A549 (cell line): ENCODE measurements around the gene EMID1. TPM values are rescaled to one million over a fixed set of nuclear protein-coding genes. Genes with fewer than 3 reads are reported as not detected.

Experiments used
- ATAC-seq, 2 experiments: fragments of 200-7000 bp in 1 of 2; fragments of >200 bp in 1 of 2; cut with Nextera tagmentation in 1 of 2; cut with Tn5 transposase in 1 of 2; 3 replicates each; pipeline versions ENCODE4 v1.8.0 to v1.9.1; 2018 to 2020; ENCODE audit warnings: mild to moderate bottlenecking in 1 of 2, moderate library complexity in 1 of 2
- CTCF ChIA-PET: fragments of 300-600 bp; sonication (Branson Sonifier 250); formaldehyde crosslinking; extraction: SDS; loops from one replicate; lab custom pipeline; 2021; ENCODE audit warnings: antibody characterized with exemption, inconsistent platforms; lab: Yijun Ruan, JAX
- POLR2A ChIA-PET: fragments of 350-600 bp; formaldehyde crosslinking; extraction: SDS; loops from one replicate; lab custom pipeline; 2021; ENCODE audit warnings: antibody characterized with exemption, inconsistent platforms; lab: Yijun Ruan, JAX
- DNase-seq, 2 experiments: peaks; one replicate each; pipeline versions ENCODE4 v3.0.0 to v3.0.0-alpha.2; 2011 to 2016; ENCODE audit warnings: low read depth in 1 of 2, low spot score in 1 of 2
- FAIRE-seq: peaks from 2 replicates; lab custom pipeline; 2011; peaks lifted over from hg19 to GRCh38; lab: Jason Lieb, UNC
- H3K27ac ChIP-seq, 2 experiments: fragments of >200 bp; sonication (Bioruptor Twin); formaldehyde crosslinking; 3 replicates each; pipeline ENCODE4 v1.5.1; 2016 to 2017
- H3K4me1 ChIP-seq: fragments of >200 bp; sonication (Bioruptor Twin); formaldehyde crosslinking; 3 replicates; pipeline ENCODE4 v1.6.1; 2016
- H3K4me2 ChIP-seq: fragments of >200 bp; sonication (Bioruptor Twin); formaldehyde crosslinking; 3 replicates; pipeline ENCODE4 v1.6.1; 2016
- H3K4me3 ChIP-seq: fragments of >200 bp; sonication (Bioruptor Twin); formaldehyde crosslinking; 3 replicates; pipeline ENCODE4 v1.5.1; 2016
- H3K9me3 ChIP-seq: fragments of >200 bp; sonication (Bioruptor Twin); formaldehyde crosslinking; 3 replicates; pipeline ENCODE4 v1.6.1; 2016
- CBX8 ChIP-seq: fragments of 200-600 bp; sonication (generic); IDR thresholded peaks from 2 replicates; pipeline ENCODE4 v1.6.1; 2016
- EHF ChIP-seq: fragments of 250-450 bp; sonication (Bioruptor Pico); IDR thresholded peaks from 2 replicates; pipeline ENCODE4 v1.5.0; 2020; ENCODE audit warnings: mild to moderate bottlenecking
- EP300 ChIP-seq, 2 experiments: fragments of >200 bp; sonication (Bioruptor Twin); formaldehyde crosslinking; IDR thresholded peaks; 2 replicates in 1 of 2; 3 replicates in 1 of 2; pipeline ENCODE4 v1.6.1; 2016 to 2017
- ESRRA ChIP-seq: fragments of 150-350 bp; IDR thresholded peaks from 2 replicates; pipeline ENCODE4 v1.6.1; 2014; ENCODE audit warnings: mild to moderate bottlenecking, low read length, borderline replicate concordance
- HEYL ChIP-seq: fragments of 250-450 bp; sonication (Bioruptor Pico); IDR thresholded peaks from 2 replicates; pipeline ENCODE4 v1.8.0; 2021; ENCODE audit warnings: mild to moderate bottlenecking, moderate library complexity
- HOXB5 ChIP-seq: fragments of 250-450 bp; sonication (Bioruptor Pico); IDR thresholded peaks from 2 replicates; pipeline ENCODE4 v1.5.0; 2020; ENCODE audit warnings: mild to moderate bottlenecking, moderate library complexity
- NFE2L2 ChIP-seq: fragments of 150-350 bp; conservative IDR thresholded peaks from 2 replicates; pipeline ENCODE4 v1.6.1; 2014; ENCODE audit warnings: low read length
- SMC3 ChIP-seq: fragments of >200 bp; sonication (Bioruptor Twin); formaldehyde crosslinking; IDR thresholded peaks from 3 replicates; pipeline ENCODE4 v1.6.1; 2018; ENCODE audit warnings: inconsistent platforms
- SREBF2 ChIP-seq: fragments of 450-650 bp; IDR thresholded peaks from 2 replicates; pipeline ENCODE4 v1.6.1; 2014; ENCODE audit warnings: mild to moderate bottlenecking, moderate library complexity
- TFCP2L1 ChIP-seq: fragments of 250-450 bp; sonication (Bioruptor Pico); IDR thresholded peaks from 2 replicates; pipeline ENCODE4 v1.5.0; 2021; ENCODE audit warnings: mild to moderate bottlenecking
- TP53 ChIP-seq: fragments of 250-450 bp; sonication (Bioruptor Pico); IDR thresholded peaks from 2 replicates; pipeline ENCODE4 v1.5.0; 2021; ENCODE audit warnings: mild to moderate bottlenecking, moderate library complexity
- ZC3H11A ChIP-seq: fragments of 450-650 bp; IDR thresholded peaks from 2 replicates; pipeline ENCODE4 v1.6.1; 2014; ENCODE audit warnings: antibody characterized with exemption, mild to moderate bottlenecking
- ZSCAN20 ChIP-seq: fragments of 250-450 bp; sonication (Bioruptor Pico); IDR thresholded peaks from 2 replicates; pipeline ENCODE4 v1.8.0; 2022; ENCODE audit warnings: mild to moderate bottlenecking, moderate library complexity
- WGBS: methylation state at CpG from one replicate; pipeline ENCODE4 v1.1.6; 2017; ENCODE audit errors: missing lambda C conversion rate; 5-methylcytosine and 5-hydroxymethylcytosine counted together
- polyA plus RNA-seq, 4 experiments: library from polyadenylated mRNA; depleted of rRNA in 3 of 4; stranded (reverse); fragments of >200 nt; fragmentation: RNase III in 1 of 4; extraction: RNeasy Plus Mini Kit Qiagen cat#74134 plus additional on column Dnase treatment in 1 of 4; gene quantifications; 2 replicates in 3 of 4; 3 replicates in 1 of 4; pipeline ENCODE4 v1.2.3, GENCODE V29; 2011 to 2017
- TF ChIP-seq, protein P1 (sequence below): IDR thresholded peaks from 2 replicates; pipeline ENCODE4 v1.6.1; 2012
- TF ChIP-seq, protein P2 (sequence below): fragments of >200 bp; sonication (Bioruptor Twin); formaldehyde crosslinking; IDR thresholded peaks from 3 replicates; pipeline ENCODE4 v1.6.1; 2016
- TF ChIP-seq, protein P3 (sequence below): fragments of 150-350 bp; IDR thresholded peaks from 2 replicates; pipeline ENCODE4 v1.6.1; 2014; ENCODE audit warnings: low read depth, mild to moderate bottlenecking, low read length
- TF ChIP-seq, protein P4 (sequence below): fragments of 250-450 bp; sonication (Bioruptor Pico); IDR thresholded peaks from 2 replicates; pipeline ENCODE4 v1.5.0; 2020; ENCODE audit warnings: low read depth, mild to moderate bottlenecking, moderate library complexity
- TF ChIP-seq, protein P5 (sequence below): fragments of 200-600 bp; sonication (generic); IDR thresholded peaks from 2 replicates; pipeline ENCODE4 v1.6.1; 2016; ENCODE audit warnings: antibody characterized with exemption, mild to moderate bottlenecking, moderate library complexity
- TF ChIP-seq, protein P6 (sequence below): fragments of 250-450 bp; sonication (Bioruptor Pico); IDR thresholded peaks from 2 replicates; pipeline ENCODE4 v1.5.0; 2021; ENCODE audit warnings: mild to moderate bottlenecking, moderate library complexity, borderline replicate concordance
- TF ChIP-seq, protein P7 (sequence below): fragments of >200 bp; sonication (Bioruptor Twin); formaldehyde crosslinking; IDR thresholded peaks from 3 replicates; pipeline ENCODE4 v1.5.1; 2016
- TF ChIP-seq, protein P8 (sequence below): fragments of 450-650 bp; IDR thresholded peaks from 2 replicates; pipeline ENCODE4 v1.6.1; 2014; ENCODE audit warnings: antibody characterized with exemption

The EMID1 gene
- polyA plus RNA-seq, 2 of the 4 experiments (the other 2 are of a cell fraction): 0.28 TPM

DNA sequence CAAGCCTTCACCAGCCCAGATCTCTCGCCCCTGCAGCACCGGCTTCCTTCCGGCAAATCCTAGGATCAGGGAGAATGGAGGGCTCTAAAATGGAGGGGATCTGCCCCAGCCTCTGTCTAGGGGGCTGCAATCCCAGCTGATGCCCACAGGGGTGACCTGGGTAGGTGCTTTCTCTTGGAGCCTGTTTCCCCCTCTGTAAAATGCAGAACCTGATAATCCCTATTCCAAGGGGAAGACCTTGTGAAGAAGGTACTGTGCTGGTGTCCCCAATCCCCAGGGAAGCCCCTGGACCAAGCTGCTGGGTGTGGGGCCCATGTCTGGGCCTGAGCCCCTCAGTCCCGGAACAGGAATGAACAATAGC, 2.8 kb downstream of the EMID1 start:
- no peak overlapping the region for H3K27ac ChIP-seq
- 79% methylated on average over 3 of the region's 4 CpGs for WGBS
- POLR2A ChIA-PET: no interaction called here
- CTCF ChIA-PET: no interaction called here
- H3K4me1 ChIP-seq: no peaks in the 10 kb centered on the region
- H3K9me3 ChIP-seq: no peaks in the 10 kb centered on the region
- FAIRE-seq: no peak
- H3K4me3 ChIP-seq: no peak overlapping the region
- DNase-seq: no peak
- no peak overlapping the region for H3K4me2 ChIP-seq
- ATAC-seq: 0 out of 6 replicates have a peak, but pooled peaks of 1 of the 2 experiments have one; percentile 19
- TF ChIP-seq, protein P1, sequence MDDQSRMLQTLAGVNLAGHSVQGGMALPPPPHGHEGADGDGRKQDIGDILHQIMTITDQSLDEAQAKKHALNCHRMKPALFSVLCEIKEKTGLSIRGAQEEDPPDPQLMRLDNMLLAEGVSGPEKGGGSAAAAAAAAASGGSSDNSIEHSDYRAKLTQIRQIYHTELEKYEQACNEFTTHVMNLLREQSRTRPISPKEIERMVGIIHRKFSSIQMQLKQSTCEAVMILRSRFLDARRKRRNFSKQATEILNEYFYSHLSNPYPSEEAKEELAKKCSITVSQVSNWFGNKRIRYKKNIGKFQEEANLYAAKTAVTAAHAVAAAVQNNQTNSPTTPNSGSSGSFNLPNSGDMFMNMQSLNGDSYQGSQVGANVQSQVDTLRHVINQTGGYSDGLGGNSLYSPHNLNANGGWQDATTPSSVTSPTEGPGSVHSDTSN: no peak
- TF ChIP-seq HOXB5: no peak
- no peak for TF ChIP-seq EP300 (IDR thresholded peaks at IDR 0.05)
- no peak for TF ChIP-seq SMC3
- TF ChIP-seq, protein P2, sequence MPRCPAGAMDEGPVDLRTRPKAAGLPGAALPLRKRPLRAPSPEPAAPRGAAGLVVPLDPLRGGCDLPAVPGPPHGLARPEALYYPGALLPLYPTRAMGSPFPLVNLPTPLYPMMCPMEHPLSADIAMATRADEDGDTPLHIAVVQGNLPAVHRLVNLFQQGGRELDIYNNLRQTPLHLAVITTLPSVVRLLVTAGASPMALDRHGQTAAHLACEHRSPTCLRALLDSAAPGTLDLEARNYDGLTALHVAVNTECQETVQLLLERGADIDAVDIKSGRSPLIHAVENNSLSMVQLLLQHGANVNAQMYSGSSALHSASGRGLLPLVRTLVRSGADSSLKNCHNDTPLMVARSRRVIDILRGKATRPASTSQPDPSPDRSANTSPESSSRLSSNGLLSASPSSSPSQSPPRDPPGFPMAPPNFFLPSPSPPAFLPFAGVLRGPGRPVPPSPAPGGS: no peak
- no peak for TF ChIP-seq TP53
- TF ChIP-seq, protein P3, sequence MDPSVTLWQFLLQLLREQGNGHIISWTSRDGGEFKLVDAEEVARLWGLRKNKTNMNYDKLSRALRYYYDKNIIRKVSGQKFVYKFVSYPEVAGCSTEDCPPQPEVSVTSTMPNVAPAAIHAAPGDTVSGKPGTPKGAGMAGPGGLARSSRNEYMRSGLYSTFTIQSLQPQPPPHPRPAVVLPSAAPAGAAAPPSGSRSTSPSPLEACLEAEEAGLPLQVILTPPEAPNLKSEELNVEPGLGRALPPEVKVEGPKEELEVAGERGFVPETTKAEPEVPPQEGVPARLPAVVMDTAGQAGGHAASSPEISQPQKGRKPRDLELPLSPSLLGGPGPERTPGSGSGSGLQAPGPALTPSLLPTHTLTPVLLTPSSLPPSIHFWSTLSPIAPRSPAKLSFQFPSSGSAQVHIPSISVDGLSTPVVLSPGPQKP: no peak
- no peak for TF ChIP-seq HEYL
- no peak for TF ChIP-seq EHF (CRISPR knock-in tag)

DNA sequence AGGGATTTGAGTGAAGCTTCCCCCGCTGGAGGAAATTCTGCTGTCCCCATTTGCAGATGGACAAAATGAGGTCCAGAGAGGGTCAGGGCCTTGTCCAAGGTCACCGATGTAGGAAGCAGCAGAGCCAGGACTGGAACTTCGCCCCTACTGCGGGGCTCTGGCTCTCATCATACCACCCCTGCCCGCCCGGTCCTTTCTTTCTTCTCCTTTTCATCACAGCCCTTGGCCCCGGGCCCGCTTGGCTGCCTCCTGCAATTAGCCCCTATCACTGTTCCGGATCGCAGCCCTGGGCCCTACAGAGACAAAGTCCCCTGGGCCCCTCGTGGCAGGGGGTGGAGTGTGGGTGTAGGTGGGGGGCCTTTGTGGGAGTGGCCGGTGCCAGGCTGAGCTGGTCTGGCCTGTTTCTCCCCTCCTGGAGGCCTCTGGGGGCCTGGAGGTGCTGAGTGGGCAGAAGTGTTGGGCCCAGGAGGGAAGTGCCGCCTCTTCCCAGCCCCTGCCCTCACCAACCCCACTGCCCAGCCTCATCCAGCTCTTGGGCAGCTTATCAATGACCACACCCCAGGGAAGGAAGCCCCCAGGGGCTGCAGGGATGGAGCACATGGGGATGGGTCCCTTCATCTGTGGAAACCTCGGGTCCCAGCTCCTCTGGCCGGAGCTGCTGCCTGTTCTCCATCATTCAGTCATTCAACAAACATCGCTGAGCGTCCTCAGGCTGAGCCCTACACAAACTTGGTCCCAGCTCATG, 3.4 kb downstream of the EMID1 start:
- WGBS: 91% methylated on average over 11 of the region's 17 CpGs
- TF ChIP-seq, protein P4, sequence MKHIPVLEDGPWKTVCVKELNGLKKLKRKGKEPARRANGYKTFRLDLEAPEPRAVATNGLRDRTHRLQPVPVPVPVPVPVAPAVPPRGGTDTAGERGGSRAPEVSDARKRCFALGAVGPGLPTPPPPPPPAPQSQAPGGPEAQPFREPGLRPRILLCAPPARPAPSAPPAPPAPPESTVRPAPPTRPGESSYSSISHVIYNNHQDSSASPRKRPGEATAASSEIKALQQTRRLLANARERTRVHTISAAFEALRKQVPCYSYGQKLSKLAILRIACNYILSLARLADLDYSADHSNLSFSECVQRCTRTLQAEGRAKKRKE (CRISPR knock-in tag): no peak
- TF ChIP-seq, protein P5, sequence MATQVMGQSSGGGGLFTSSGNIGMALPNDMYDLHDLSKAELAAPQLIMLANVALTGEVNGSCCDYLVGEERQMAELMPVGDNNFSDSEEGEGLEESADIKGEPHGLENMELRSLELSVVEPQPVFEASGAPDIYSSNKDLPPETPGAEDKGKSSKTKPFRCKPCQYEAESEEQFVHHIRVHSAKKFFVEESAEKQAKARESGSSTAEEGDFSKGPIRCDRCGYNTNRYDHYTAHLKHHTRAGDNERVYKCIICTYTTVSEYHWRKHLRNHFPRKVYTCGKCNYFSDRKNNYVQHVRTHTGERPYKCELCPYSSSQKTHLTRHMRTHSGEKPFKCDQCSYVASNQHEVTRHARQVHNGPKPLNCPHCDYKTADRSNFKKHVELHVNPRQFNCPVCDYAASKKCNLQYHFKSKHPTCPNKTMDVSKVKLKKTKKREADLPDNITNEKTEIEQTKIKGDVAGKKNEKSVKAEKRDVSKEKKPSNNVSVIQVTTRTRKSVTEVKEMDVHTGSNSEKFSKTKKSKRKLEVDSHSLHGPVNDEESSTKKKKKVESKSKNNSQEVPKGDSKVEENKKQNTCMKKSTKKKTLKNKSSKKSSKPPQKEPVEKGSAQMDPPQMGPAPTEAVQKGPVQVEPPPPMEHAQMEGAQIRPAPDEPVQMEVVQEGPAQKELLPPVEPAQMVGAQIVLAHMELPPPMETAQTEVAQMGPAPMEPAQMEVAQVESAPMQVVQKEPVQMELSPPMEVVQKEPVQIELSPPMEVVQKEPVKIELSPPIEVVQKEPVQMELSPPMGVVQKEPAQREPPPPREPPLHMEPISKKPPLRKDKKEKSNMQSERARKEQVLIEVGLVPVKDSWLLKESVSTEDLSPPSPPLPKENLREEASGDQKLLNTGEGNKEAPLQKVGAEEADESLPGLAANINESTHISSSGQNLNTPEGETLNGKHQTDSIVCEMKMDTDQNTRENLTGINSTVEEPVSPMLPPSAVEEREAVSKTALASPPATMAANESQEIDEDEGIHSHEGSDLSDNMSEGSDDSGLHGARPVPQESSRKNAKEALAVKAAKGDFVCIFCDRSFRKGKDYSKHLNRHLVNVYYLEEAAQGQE: no peak
- no peak for TF ChIP-seq ZC3H11A
- no peak for TF ChIP-seq EHF (CRISPR knock-in tag)
- no peak for TF ChIP-seq ESRRA
- no peak for TF ChIP-seq NFE2L2
- TF ChIP-seq ZSCAN20 (CRISPR knock-in tag): no peak
- no peak for TF ChIP-seq SMC3
- TF ChIP-seq, protein P6, sequence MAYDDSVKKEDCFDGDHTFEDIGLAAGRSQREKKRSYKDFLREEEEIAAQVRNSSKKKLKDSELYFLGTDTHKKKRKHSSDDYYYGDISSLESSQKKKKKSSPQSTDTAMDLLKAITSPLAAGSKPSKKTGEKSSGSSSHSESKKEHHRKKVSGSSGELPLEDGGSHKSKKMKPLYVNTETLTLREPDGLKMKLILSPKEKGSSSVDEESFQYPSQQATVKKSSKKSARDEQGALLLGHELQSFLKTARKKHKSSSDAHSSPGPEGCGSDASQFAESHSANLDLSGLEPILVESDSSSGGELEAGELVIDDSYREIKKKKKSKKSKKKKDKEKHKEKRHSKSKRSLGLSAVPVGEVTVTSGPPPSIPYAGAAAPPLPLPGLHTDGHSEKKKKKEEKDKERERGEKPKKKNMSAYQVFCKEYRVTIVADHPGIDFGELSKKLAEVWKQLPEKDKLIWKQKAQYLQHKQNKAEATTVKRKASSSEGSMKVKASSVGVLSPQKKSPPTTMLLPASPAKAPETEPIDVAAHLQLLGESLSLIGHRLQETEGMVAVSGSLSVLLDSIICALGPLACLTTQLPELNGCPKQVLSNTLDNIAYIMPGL (CRISPR knock-in tag): no peak
- TF ChIP-seq TFCP2L1: no peak
- TF ChIP-seq, protein P1: no peak
- TF ChIP-seq, protein P7, sequence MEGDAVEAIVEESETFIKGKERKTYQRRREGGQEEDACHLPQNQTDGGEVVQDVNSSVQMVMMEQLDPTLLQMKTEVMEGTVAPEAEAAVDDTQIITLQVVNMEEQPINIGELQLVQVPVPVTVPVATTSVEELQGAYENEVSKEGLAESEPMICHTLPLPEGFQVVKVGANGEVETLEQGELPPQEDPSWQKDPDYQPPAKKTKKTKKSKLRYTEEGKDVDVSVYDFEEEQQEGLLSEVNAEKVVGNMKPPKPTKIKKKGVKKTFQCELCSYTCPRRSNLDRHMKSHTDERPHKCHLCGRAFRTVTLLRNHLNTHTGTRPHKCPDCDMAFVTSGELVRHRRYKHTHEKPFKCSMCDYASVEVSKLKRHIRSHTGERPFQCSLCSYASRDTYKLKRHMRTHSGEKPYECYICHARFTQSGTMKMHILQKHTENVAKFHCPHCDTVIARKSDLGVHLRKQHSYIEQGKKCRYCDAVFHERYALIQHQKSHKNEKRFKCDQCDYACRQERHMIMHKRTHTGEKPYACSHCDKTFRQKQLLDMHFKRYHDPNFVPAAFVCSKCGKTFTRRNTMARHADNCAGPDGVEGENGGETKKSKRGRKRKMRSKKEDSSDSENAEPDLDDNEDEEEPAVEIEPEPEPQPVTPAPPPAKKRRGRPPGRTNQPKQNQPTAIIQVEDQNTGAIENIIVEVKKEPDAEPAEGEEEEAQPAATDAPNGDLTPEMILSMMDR: no peak
- TF ChIP-seq CBX8: no peak
- TF ChIP-seq TP53: no peak
- TF ChIP-seq SREBF2: no peak
- TF ChIP-seq, protein P8, sequence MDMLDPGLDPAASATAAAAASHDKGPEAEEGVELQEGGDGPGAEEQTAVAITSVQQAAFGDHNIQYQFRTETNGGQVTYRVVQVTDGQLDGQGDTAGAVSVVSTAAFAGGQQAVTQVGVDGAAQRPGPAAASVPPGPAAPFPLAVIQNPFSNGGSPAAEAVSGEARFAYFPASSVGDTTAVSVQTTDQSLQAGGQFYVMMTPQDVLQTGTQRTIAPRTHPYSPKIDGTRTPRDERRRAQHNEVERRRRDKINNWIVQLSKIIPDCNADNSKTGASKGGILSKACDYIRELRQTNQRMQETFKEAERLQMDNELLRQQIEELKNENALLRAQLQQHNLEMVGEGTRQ: no peak

More for the DNA sequence above, 3.4 kb downstream of the EMID1 start:
- ChIA-PET POLR2A (no interaction called here), CTCF (interaction anchor here (1.1 to 1.6 kb wide), 2 partner anchors 9 to 54 kb away, joined by 3 to 4 read pairs; no protein-coding TSS in a partner anchor)
- H3K9me3 ChIP-seq: no peaks in the 10 kb centered on the region
- DNase-seq: no peak
- no peak overlapping the region for H3K4me3 ChIP-seq
- H3K27ac ChIP-seq: no peak overlapping the region
- no peak for ATAC-seq
- no peaks in the 10 kb centered on the region for H3K4me1 ChIP-seq
- H3K4me2 ChIP-seq: no peak overlapping the region
- FAIRE-seq: no peak
